NCI-H2081 (cell line): ENCODE data around the gene PHGDH.
"Not testable (repeated sequence)": the region's sequence is repeated elsewhere in the genome, so short reads cannot be mapped to it uniquely, and the experiment has no call there.

ENCODE experiments used
- DNase-seq, 2 experiments: peaks; one replicate each; lab custom pipeline; 2025; lab: John Stamatoyannopoulos, UW

Gene PHGDH

DNA sequence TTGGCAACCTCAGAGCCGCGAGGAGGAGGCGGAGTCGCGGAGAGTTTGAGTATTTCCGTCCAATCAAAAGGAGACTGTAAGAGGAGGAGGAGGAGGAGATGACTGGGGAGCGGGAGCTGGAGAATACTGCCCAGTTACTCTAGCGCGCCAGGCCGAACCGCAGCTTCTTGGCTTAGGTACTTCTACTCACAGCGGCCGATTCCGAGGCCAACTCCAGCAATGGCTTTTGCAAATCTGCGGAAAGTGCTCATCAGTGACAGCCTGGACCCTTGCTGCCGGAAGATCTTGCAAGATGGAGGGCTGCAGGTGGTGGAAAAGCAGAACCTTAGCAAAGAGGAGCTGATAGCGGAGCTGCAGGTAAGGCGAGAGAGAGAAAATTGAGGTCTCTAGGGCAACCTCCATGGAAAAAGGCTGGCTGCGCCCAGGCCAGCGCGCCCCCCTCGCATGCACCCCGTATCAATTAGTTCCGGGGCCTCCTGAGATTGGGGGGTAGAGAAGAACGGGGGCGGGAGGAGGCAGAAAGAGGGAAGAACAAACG lies at the start of gene PHGDH:
Gene PHGDH (plus strand): TSS at position 131 of the 538 bp plus-strand sequence. CDS start 89 bp downstream, at position 220.
- DNase-seq = peak; percentile 54 to 82

DNA sequence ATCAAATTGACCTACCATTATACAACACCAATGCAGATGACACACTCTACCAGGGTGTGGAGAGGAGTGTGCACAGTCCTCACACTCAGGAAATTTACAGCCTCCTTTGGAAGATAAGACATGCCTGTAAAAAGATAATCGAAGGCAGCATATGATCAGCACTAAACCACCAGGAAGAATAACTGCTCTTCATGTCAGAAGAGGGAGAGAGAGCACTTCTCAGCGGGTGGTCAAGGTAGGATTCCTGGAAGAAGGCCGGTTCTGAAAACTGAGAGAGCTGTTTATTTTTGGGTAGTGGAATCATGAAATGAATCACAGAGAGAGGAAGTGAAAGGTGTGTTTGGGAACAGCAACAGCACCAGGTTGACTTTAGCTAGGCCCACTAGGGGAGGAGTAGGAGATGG lies 49.7 kb upstream of the PHGDH start:
- no peak for DNase-seq

DNA sequence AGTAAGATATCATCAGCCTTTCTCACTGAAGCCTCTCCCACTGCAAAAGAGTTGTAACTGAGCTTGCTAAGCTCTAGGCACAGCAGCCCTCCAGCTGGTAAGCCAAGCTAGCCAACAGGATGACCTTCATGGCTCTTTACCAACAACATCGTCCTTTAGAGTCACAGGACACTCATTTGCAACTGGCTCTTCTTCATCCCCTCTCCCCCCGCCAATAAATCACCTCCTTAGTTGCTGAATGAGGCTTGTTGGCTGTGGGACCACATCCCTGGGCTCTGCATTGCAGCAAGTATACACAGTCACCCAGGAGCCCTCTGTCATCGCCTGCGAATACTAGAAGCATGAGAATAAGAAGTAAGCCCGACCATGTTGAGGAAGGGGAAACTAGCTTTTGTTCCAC lies 47.7 kb upstream of the PHGDH start:
- no peak for DNase-seq

DNA sequence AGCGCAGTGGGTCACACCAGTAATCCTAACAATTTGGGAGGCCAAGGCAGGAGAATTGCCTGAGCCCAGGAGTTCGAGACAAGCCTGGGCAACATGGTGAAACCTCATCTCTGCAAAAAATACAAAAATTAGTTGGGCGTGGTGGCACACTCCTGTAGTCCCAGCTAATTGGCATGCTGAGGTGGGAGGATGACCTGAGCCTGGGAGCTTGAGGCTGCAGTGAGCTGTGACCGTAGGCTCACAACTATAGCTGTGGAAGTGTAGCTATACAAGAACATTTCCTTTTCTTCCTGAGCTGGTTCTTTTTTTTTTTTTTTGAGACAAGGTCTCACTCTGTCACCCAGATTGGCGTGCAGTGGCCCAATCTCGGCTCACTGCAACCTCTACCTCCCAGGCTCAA lies 44.6 kb upstream of the PHGDH start:
- no peak for DNase-seq

DNA sequence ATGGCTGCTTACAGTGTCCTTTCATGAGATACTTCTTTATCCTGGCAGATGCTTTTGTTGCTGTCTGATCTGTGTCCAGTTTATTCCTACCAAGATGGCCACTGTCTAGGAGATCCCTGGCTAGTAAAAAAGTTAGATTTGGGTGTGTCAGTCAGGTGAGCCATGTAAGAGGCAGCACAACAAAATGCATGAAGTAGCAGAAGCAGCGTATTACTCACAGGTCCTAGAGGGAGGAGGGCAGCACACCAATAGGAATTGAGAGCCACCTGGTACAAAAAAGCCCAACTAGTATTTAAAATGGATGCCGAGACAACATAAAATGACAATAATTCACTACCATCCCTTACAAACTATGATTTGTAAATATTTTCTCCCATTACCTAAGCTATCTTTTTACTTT lies 40.8 kb upstream of the PHGDH start:
- no peak for DNase-seq

DNA sequence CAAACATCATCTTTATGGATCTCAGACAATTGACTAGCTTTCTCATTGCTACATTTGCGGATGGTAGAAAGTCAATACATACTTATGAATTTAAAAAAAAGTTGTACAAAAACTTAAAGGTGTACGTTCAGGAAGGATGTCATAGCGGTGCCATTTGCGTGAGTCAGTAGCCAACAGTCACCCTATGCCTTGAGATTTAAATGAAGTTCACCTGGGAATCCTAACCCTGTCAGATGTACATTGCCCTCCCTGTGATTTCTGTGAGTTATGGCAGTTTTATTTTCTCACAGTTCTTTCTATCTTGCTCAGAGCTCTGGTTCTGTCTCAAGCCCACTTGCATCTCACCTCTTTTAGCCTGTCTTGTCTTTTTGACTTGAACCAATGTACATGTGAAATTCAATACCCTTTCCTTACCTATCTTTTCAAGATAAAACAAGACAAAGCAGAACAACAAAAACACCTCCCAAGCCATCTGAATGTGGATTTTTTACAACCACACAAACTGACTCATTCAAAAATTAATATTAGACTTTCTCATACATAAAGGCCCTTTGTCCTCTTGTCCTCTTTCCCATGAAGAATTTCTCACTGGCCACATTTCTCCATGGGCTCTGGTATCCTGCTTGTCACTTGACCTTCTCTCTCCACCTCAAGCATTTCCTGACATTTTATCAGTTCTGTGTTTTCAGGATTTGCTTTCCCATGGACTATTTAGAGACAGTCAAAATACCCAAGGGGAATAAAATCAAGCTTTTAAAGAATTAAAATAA lies 38.4 kb upstream of the PHGDH start:
- DNase-seq = no peak

DNA sequence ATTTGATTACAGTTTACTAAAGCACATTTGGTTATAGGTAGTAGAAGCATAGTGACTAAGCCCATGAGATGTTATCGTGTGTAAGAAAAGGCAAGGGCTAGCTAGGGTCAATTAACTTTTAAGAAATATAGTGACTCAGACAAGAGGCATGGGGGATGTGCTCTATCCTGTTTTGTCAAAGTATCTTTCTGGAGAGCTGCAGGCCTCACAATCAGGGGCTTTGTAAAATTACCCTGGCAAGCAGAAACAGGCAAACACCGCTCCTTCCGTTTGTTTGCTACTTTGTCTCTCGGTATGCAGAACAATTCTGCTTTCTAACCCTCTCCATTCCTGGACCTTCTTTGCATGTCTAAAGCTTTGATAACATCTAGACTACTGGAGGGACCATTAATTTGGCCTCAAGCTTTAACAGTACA lies 37.6 kb upstream of the PHGDH start:
- DNase-seq = no peak

DNA sequence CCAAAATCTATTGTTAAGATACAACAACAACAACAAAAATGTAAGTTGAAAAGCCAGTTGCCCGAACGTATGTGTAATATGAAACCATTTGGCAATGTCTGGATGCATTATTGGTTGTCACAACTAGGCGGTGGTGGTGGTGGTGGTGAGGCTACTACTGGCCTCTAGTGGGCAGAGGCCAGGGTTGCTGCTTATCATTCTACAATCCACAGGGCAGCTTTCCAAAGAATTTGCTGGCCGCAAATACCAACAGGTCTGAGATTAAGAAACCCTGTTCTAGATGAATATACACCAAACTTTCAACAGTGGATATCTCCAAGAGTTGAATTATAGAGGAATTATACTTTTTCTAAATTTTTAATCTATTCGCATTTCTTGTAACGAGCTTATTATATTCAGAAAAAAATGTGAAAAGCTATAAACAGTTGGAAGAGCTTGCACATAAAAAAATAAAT lies 36.9 kb upstream of the PHGDH start:
- peak; percentile 61 to 64 for DNase-seq

DNA sequence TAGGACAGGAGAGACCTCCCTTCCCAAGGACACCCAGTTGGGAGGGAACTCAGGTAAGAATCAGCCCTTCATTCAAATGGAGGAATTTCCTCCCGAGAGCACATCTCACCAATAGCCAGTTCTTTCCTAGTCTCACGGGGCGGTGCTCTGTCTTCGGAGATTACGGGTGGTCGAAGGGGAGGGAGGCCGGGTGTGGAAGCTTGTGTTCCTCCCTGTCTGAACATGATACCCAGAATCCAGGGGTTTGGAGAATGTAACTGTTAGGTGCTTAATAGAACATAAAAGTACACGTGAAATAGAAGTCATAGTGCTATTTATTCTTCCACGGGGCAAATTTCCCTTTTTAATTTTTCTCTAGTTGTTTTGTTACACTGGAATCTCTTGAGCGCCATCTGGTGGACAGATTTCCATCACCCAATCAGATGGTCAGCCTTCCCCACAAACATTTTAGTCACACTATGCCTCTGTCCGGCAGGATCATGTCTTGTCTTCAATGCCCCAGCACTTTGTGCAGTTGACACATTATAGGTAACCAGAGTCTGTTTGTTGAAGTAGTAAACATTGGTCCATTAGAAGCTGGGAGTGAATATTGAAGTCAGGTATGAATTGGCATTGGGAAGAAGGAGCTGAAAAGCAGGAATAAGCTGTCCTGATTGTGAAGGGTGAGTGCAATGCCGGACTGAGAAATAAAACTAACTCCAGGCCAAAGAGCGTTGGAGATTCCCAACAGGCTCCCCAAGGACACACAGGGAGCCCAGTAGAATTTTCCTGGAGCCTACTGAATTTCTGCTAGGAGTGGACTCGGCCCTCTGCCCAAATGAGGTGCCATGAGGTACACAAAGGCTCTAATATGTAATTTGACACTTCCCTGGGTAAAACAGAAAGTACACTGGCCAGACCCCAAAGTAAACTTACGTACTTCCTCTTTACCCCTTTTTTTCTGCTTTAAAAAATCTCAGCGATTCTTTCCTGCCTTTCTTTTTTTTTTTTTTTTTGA lies 36.1 kb upstream of the PHGDH start:
- peak; percentile 61 to 69 for DNase-seq

DNA sequence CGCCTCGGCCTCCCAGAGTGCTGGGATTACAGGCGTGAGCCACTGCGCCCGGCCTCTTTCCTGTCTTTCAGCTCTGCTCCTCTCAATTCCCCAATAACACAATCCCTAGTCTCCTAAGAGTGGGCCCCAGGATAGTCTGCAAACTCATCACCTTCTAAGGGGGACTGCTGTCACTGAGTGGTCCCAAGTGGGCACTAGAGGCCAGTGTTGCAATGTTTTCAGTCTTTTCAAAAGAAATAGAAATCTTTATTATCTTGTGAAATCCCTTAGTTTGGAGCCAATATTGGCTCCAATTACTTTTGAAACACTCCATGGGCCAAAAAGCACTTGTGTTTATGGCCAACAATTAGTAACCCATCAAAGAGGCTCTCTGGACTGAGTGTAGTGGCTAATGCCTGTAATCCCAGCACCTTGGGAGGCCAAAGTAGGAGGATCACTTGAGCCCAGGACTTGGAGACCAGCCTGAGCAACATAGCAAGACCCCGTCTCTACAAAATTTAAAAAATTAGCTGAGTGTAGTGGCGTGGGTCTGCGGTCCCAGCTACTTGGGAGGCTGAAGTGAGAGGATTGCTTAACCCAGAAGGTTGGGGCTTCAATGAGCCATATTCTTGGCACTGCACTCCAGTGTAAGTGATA lies 35.0 kb upstream of the PHGDH start:
- no peak for DNase-seq

DNA sequence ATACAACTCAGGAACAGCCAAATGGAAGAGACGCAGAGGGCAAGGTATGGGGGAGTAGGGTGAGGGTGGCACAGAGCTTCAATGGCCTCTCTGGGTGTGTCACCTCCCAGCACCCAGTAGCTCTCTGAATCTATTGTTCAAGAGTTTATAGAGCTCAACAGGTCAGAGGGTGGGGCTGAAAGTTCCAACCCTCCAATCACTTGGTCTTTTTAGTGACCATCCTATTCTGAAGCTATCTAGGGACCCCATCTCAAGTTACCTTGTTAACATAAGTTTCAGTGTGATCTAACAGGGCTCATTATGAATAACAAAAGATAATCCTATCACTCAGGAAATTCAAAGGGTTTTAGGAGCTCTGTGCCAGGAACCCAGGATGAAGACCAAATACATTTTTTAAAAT lies 32.5 kb upstream of the PHGDH start:
- no peak for DNase-seq

DNA sequence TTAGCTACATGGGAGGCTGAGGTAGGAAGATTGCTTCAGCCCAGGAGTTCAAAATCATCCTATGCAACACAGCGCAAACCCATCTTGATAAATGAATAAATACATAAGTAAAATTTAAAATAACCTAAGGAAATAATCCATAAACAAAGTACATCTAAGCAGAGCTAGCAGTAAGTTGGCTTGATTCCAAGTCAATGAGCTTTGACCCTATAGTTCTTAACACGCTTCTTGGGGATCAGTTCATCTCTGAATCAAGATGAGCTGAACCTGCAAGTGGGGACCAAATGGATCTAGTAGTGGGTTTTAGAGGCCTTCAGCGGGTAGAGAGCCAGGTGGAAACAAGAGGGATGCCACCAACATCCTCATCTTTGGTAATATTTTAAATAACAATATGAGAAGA lies 31.5 kb upstream of the PHGDH start:
- no peak for DNase-seq

DNA sequence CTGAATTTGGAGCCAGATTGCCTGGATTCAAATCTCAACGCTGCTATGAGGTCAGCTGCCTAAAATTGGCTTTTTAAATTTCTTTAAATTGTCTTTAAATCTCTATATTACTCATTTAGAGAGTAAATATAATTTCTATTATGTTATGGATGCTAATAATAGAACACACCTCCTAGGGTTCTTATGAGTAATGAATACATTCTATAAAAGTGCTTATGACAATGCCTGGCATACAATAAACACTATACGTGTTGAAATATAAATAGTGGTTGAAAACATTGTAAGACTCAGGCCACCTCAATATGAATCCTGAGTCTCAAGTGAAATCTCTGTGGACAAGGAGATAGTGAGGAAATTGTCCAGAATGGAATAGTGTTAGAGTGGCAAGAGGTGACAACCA lies 31.0 kb upstream of the PHGDH start:
- DNase-seq = no peak

DNA sequence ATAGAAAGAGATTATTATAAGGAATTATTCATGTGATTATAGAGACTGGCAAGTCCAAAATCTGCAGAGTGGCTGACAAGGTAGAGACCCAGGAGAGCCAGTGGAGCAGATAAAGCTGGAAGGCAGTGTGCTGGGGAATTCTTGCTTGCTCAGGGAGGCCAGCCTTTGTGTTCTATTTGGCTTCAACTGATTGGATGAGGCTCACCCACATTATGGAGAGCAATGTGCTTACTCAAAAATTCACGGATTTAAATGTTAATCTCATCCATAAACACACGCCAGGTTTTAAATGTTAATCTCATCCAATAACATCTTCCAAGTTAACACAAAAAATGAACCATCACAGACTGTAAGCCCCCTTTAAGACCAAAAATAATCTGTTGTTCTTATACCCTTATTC lies 30.2 kb upstream of the PHGDH start:
- DNase-seq = no peak

DNA sequence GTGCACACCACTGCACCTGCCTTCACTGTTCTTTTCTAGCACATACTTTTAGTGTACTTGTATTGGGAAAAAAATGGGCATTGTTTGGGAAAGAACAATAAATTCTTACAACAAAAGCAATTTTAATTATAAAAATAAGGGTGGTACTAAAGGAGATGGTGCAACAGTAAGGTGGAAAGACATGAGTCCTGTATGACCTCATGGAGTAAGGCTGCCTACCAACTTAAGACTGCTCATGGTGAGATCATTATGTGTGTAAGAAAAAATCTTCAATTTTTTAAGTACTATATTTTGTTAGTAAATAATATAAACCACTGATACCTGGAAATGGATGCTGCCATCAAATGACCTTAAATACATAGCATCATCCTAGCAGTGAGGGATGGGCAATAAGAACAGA lies 29.6 kb upstream of the PHGDH start:
- no peak for DNase-seq

DNA sequence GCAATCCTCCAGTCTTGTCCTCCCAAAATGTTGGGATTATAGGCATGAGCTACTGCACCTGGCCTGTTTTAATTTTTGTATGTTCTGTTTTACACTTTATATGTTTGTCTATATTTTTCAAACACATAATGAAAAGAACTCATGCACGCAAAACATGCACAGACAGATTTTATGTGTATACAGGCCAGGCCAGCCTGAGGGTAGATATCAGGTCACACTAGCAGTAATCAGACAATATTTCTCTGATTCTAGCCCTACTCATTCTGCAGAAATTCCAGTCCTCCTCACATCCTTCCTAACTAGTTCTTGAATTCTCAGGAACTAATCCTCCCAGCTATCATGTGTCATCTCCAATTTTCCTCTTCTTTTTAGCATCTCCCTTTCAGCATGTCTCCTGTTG lies 27.8 kb upstream of the PHGDH start:
- no peak for DNase-seq

DNA sequence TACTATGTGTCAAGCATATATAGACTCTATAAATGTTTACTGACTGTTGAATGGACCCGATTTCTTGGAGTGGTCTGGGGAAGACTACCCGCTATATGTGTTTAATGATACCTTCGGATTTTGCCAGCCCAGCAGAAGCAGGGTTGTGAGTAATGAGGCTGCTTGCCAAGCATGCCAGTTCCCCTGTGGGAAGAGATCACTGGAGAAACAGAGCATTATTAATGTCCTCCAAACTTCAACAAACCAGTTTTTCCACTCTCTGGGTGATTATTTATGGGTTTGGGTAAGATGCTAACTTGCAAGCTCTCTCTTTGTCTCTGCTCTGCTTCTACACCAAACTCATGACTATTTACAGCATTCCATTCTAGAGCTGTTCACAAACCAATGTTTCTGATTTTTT lies 25.1 kb upstream of the PHGDH start:
- no peak for DNase-seq

DNA sequence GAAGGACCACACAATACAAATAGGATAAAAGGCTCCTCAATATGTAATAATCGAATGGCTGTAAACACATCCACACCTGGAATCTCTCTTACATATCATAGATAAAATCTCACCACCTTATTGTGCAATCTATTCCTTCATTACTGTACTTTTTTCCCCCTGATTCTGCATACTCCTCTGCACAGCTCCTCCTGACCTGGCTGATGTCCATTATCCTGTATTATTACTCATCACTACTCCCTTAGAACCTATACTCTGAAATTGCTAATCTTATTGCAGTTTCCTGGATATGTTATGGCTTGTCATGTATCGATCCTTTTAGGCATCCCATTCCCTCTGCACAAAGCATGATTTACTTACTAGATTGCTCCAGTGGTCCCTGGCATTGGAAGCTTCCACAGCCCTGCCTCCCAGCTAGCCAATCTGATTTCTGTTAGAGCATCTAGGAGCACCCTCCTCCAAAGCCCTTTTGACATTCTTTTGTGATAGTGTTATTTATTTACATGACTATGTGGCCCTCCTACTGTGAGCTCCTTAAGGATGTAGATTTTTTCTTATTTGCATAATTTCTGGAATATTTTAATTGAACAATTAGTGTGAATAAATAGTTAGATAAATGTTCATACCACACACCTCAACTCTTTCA lies 24.2 kb upstream of the PHGDH start:
- DNase-seq = no peak

DNA sequence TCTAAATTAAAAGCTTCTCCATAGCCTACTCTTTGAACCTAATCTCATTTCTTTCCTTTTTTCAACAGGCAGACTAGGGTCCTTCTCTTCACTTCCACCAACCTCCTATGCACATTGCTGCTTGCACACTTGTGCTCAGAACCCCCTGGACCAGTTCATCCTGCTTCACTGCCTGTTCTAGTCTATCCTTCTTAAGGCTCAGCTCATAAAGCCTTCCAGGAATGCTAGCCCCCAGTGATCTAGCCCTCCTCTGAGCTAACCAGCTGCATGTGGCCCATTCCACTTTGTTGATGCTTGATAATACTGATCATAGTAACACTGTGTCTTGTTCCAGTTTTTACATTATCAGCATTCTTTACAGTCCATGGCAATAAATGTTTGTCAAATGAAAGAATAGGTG lies 22.9 kb upstream of the PHGDH start:
- DNase-seq = no peak

DNA sequence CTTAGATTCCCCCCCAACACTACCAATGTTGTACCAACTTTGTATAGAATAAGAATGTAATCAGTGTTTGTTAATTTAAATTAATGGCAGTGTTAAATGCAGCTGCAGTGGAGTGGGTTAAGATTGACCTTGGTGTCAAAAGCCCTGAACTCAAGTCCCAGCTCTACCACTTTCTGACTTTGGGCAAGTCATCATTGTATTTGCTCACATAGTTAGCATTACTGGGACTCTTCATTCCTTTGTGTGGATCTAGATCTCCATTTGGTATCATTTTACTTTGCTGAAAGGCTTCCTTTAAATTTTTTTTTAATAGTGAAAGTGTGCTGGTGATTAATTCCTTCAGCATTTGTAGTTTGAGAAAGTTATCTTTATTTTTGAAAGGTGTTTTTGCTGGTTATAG lies 22.2 kb upstream of the PHGDH start:
- DNase-seq = no peak

DNA sequence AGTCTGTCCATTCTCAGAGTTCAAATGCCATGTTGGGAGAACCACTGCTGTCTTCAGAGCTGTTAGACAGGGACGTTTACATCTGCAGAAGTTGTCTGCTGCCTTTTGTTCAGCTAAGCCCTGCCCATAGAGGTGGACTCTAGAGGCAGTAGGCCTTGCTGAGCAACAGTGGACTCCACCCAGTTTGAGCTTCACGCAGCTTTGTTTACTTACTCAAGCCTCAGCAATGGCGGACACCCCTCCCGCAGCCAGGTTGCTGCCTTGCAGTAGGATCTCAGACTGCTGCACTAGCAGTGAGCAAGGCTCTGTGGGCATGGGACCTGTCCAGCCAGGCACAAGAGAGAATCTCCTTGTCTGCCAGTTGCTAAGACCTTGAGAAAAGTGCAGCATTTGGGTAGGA lies 14.9 kb upstream of the PHGDH start:
- DNase-seq = not testable (repeated sequence)

DNA sequence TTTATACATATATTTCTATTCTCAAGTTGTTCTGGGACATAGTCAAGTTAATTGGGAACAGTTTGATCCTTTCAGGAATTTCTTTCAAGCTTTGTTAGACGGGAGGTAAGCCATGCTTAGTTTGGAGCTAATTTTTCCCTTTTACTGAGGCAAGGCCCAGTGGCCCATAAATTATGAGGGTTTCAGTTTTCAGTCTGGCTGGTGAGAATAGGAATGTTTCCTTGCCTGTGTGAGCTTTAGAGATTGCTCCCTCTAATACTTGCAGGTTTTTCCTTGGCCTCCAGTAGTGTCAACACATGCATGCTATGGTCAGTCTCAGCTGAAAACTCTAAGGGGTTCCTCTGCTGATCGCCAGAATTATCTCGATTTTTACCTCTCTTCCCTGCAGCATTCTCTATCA lies 14.1 kb upstream of the PHGDH start:
- DNase-seq = no peak
